ENCODE data around the gene TNFRSF13B.

Gene TNFRSF13B

GRCh38 chr17:16943032-16943352 lies 28.9 kb downstream of the TNFRSF13B start:
- Histone ChIP-seq H3K27ac (no peak overlapping the region), H3K4me3 (no peak overlapping the region)

GRCh38 chr17:16942141-16943031 lies 29.5 kb downstream of the TNFRSF13B start:
- Histone ChIP-seq H3K4me3 (no peak overlapping the region), H3K27ac (no peak overlapping the region)

- Histone ChIP-seq H3K4me3 (no peak overlapping the region), H3K27ac (no peak overlapping the region)
Measured at GRCh38 chr17:16941072-16942036, 30.6 kb downstream of the TNFRSF13B start.

- H3K4me3 ChIP-seq, result no peak overlapping the region
- no peak overlapping the region for H3K27ac ChIP-seq
Measured at GRCh38 chr17:16940116-16940881, 31.6 kb downstream of the TNFRSF13B start.

GRCh38 chr17:16939606-16940115 lies 32.3 kb downstream of the TNFRSF13B start:
- H3K27ac ChIP-seq, result no peak overlapping the region
- no peak overlapping the region for H3K4me3 ChIP-seq

GRCh38 chr17:16939208-16939576 lies 32.7 kb downstream of the TNFRSF13B start:
- H3K4me3 ChIP-seq, result no peak overlapping the region

GRCh38 chr17:16938496-16939207 lies 33.3 kb downstream of the TNFRSF13B start:
- H3K27ac ChIP-seq, result no peak overlapping the region
- no peak overlapping the region for H3K4me3 ChIP-seq

More at GRCh38 chr17:16939208-16939576, 32.7 kb downstream of the TNFRSF13B start:
- no peak overlapping the region for H3K27ac ChIP-seq

GRCh38 chr17:16938031-16938430 lies 33.9 kb downstream of the TNFRSF13B start:
- Histone ChIP-seq H3K4me3 (no peak overlapping the region), H3K27ac (no peak overlapping the region)

GRCh38 chr17:16937431-16937830 lies 34.5 kb downstream of the TNFRSF13B start:
- Histone ChIP-seq H3K27ac (no peak overlapping the region), H3K4me3 (no peak overlapping the region)

GRCh38 chr17:16936536-16937310 lies 35.2 kb downstream of the TNFRSF13B start:
- no peak overlapping the region for H3K4me3 ChIP-seq

GRCh38 chr17:16935786-16936185 lies 36.1 kb downstream of the TNFRSF13B start:
- Histone ChIP-seq H3K27ac (no peak overlapping the region), H3K4me3 (no peak overlapping the region)

More at GRCh38 chr17:16936536-16937310, 35.2 kb downstream of the TNFRSF13B start:
- no peak overlapping the region for H3K27ac ChIP-seq

GRCh38 chr17:16935241-16935663 lies 36.7 kb downstream of the TNFRSF13B start:
- Histone ChIP-seq H3K27ac (no peak overlapping the region), H3K4me3 (no peak overlapping the region)

GRCh38 chr17:16934836-16935235 lies 37.1 kb downstream of the TNFRSF13B start:
- H3K4me3 ChIP-seq, result no peak overlapping the region
- H3K27ac ChIP-seq, result no peak overlapping the region

- Histone ChIP-seq H3K4me3 (no peak overlapping the region), H3K27ac (no peak overlapping the region)
Measured at GRCh38 chr17:16934133-16934795, 37.7 kb downstream of the TNFRSF13B start.

GRCh38 chr17:16933317-16934132 lies 38.4 kb downstream of the TNFRSF13B start:
- H3K27ac ChIP-seq, result no peak overlapping the region
- no peak overlapping the region for H3K4me3 ChIP-seq

- Histone ChIP-seq H3K4me3 (no peak overlapping the region), H3K27ac (no peak overlapping the region)
Measured at GRCh38 chr17:16932611-16933010, 39.3 kb downstream of the TNFRSF13B start.

GRCh38 chr17:16932156-16932555 lies 39.8 kb downstream of the TNFRSF13B start:
- Histone ChIP-seq H3K27ac (no peak overlapping the region), H3K4me3 (no peak overlapping the region)

Measured in skin epidermis (tissue), 12 donors.